Posterior vena cava (tissue), 2 donors: Measurements from ENCODE around the gene CST8. TPM values are rescaled to one million over a fixed set of nuclear protein-coding genes. Genes with fewer than 3 reads are reported as not detected.

Experiments
- total RNA-seq, 2 donors: library from RNA; stranded (reverse); fragmentation: NEBNext Ultra II Directional; extraction: Animal tissue kit (Norgen Biotek cat#: 25700); gene quantifications; one replicate each; pipeline ENCODE4 v1.2.1, GENCODE V29; 2021
- donor health status: DM: yes; HTN: yes; CAD: no.
- donor health status: DM: yes; HTN: yes; CAD: no.

Gene CST8
- total RNA-seq, 2 donors from 2014 or later: not detected

Other genes starting within 250 kb of the CST8 start
- gene NXT1, start 140.3 kb upstream of the CST8 start, total RNA-seq: 10 to 100 TPM; 14.6 to 19.1 TPM
- gene GZF1, start 128.9 kb upstream of the CST8 start, total RNA-seq: 10 to 100 TPM; 16.2 to 17.8 TPM
- gene NAPB, start 69.6 kb upstream of the CST8 start, total RNA-seq: 10 to 100 TPM in 1 of 2 donors, 1 to 10 TPM in 1; 9.9 to 11.0 TPM
- gene CSTL1, start 51.4 kb upstream of the CST8 start, total RNA-seq: not detected
- gene CST11, start 38.2 kb upstream of the CST8 start, total RNA-seq: not detected
- gene CST9L, start 77.4 kb downstream of the CST8 start, total RNA-seq: not detected
- not detected for gene CST9, start 114.8 kb downstream of the CST8 start, total RNA-seq
- 1,000 to 10,000 TPM; 1,234 to 1,451 TPM for gene CST3, start 146.8 kb downstream of the CST8 start, total RNA-seq
- not detected for gene CST4, start 197.9 kb downstream of the CST8 start, total RNA-seq